Natural killer cell (primary cell): Measurements from ENCODE around the gene KSR1. TPM values are rescaled to one million over a fixed set of nuclear protein-coding genes. Genes with fewer than 3 reads are reported as not detected.
"Not testable (repeated sequence)": the region's sequence is repeated elsewhere in the genome, so short reads cannot be mapped to it uniquely, and the experiment has no call there.

Source experiments
- ATAC-seq, 3 donors: fragments of 150-1000 bp in 2 of 3; fragments of 200-7000 bp in 1 of 3; cut with Tn5 transposase; 1 replicate in 1 of 3; 2 replicates in 2 of 3; pipeline ENCODE4 v1.10.0; 2021; ENCODE audit warnings: mild to moderate bottlenecking in 2 of 3, moderate library complexity in 2 of 3
- DNase-seq, 2 donors: peaks; one replicate each; pipeline versions ENCODE4 v3.0.0 to v3.0.0-alpha.2; 2013 to 2021; ENCODE audit warnings: mixed read lengths in 1 of 2
- H3K27ac ChIP-seq: one replicate; pipeline ENCODE4 v1.5.1; 2013; ENCODE audit warnings: mild to moderate bottlenecking, low read length
- H3K27me3 ChIP-seq: one replicate; pipeline ENCODE4 v1.6.1; 2013; ENCODE audit warnings: low read length; ENCODE audit not compliant: control insufficient read depth, insufficient read depth
- H3K36me3 ChIP-seq: one replicate; pipeline ENCODE4 v1.6.1; 2013; ENCODE audit warnings: low read length; ENCODE audit not compliant: control insufficient read depth, insufficient read depth
- H3K4me1 ChIP-seq: one replicate; pipeline ENCODE4 v1.6.1; 2013; ENCODE audit warnings: low read length; ENCODE audit not compliant: control insufficient read depth, insufficient read depth
- H3K4me3 ChIP-seq: one replicate; pipeline ENCODE4 v1.5.1; 2013; ENCODE audit warnings: low read length
- H3K9me3 ChIP-seq: one replicate; pipeline ENCODE4 v1.6.1; 2013; ENCODE audit warnings: low read length; ENCODE audit not compliant: control insufficient read depth, insufficient read depth
- H3K27ac Mint-ChIP-seq, 2 donors: one replicate each; pipeline ENCODE4 v1.8.0; 2022; ENCODE audit warnings: mild to moderate bottlenecking in 2 of 2, mixed read lengths in 2 of 2, moderate library complexity in 1 of 2
- H3K27me3 Mint-ChIP-seq, 2 donors: one replicate each; pipeline ENCODE4 v1.8.0; 2022; ENCODE audit warnings: low read depth in 2 of 2, mixed read lengths in 2 of 2
- H3K36me3 Mint-ChIP-seq: one replicate; pipeline ENCODE4 v1.8.0; 2022; ENCODE audit warnings: mixed read lengths
- H3K4me1 Mint-ChIP-seq, 2 donors: one replicate each; pipeline ENCODE4 v1.8.0; 2022; ENCODE audit warnings: mixed read lengths in 2 of 2
- H3K4me3 Mint-ChIP-seq: one replicate; pipeline ENCODE4 v1.8.0; 2022; ENCODE audit warnings: mild to moderate bottlenecking, moderate library complexity, mixed read lengths
- H3K9me3 Mint-ChIP-seq, 2 donors: one replicate each; pipeline ENCODE4 v1.8.0; 2022; ENCODE audit warnings: mixed read lengths in 2 of 2
- WGBS: methylation state at CpG from one replicate; pipeline ENCODE4 v1.1.7; 2013; ENCODE audit warnings: missing lambda C conversion rate; ENCODE audit not compliant: insufficient coverage; 5-methylcytosine and 5-hydroxymethylcytosine counted together
- intact Hi-C: fragments of 100-400 bp; cut with micrococcal nuclease; formaldehyde crosslinking; loops from one replicate; pipeline ENCODE4 v1.14.2; 2022
- total RNA-seq, 4 donors: library from RNA; stranded (reverse); fragments of 120-200 nt in 1 of 4; gene quantifications; one replicate each; pipeline versions ENCODE4 v1.2.3 to v1.2.4, GENCODE V29; 2013 to 2022
- TF ChIP-seq, protein P1 (sequence below): fragments of 200-600 bp; IDR thresholded peaks from one replicate; pipeline ENCODE4 v1.8.0; 2022; ENCODE audit warnings: antibody characterized with exemption

The KSR1 gene
- total RNA-seq, 3 donors from 2014 or later (not counting 1 experiment from before 2014, with no cell fraction given) = 46.4 to 63.1 (median 59.2) TPM

DNA sequence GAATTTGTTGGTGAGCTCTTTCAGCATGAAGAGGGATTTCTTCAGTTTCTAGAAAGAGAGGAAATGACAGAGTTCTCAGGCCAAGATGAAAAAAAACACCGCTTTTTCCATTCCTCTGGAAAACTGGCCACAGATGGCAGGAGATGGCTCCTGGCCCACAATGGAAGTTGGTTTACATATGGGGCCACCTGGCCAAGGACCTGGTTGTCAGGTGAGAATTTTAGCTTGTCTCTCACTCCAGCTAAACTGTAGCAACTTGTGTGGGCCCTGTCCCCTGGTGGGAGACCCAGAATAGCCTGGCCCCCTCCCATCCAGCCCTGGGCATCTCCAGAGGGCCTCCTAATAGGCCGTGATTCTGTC is 208.3 kb downstream of the KSR1 start:
- H3K4me3 Mint-ChIP-seq = no peak overlapping the region
- H3K27me3 Mint-ChIP-seq = no peaks in the 10 kb centered on the region
- Histone ChIP-seq H3K27me3 (no peaks in the 10 kb centered on the region), H3K27ac (no peak overlapping the region), H3K4me3 (no peak overlapping the region), H3K9me3 (no peaks in the 10 kb centered on the region), H3K36me3 (no peaks in the 10 kb centered on the region), H3K4me1 (no peaks in the 10 kb centered on the region)
- no peaks in the 10 kb centered on the region for H3K4me1 Mint-ChIP-seq
- H3K36me3 Mint-ChIP-seq = no peaks in the 10 kb centered on the region
- DNase-seq = no peak
- 84% methylated on average over 2 of the region's 2 CpGs for WGBS
- H3K27ac Mint-ChIP-seq = no peak overlapping the region
- ATAC-seq = no peak
- H3K9me3 Mint-ChIP-seq = no peaks in the 10 kb centered on the region
- TF ChIP-seq, protein P1, sequence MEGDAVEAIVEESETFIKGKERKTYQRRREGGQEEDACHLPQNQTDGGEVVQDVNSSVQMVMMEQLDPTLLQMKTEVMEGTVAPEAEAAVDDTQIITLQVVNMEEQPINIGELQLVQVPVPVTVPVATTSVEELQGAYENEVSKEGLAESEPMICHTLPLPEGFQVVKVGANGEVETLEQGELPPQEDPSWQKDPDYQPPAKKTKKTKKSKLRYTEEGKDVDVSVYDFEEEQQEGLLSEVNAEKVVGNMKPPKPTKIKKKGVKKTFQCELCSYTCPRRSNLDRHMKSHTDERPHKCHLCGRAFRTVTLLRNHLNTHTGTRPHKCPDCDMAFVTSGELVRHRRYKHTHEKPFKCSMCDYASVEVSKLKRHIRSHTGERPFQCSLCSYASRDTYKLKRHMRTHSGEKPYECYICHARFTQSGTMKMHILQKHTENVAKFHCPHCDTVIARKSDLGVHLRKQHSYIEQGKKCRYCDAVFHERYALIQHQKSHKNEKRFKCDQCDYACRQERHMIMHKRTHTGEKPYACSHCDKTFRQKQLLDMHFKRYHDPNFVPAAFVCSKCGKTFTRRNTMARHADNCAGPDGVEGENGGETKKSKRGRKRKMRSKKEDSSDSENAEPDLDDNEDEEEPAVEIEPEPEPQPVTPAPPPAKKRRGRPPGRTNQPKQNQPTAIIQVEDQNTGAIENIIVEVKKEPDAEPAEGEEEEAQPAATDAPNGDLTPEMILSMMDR = no peak
- intact Hi-C loops = no loop called here

DNA sequence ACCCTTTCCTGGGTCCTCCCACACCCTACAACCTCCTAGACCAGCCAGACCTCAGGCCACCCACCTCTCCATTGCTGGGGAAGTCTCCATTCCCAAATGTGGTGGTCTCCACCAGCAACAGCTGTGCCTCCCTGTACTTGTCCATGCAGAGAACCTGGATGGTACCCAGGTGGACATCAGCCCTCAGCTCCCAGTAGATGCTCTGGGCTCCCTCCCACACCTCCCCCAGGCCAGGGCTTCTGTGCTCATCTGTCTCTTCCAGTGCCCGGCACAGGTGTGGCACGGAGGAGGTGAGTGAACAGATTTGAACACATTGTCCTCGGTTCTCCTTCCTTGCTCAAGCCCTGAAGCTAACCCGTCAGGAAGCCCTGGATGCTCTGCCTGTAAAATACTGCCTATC is 209.3 kb downstream of the KSR1 start:
- ATAC-seq (no peak), DNase-seq (no peak)
- H3K27me3 ChIP-seq = no peaks in the 10 kb centered on the region
- H3K4me3 Mint-ChIP-seq = no peak overlapping the region
- no peak overlapping the region for H3K27ac Mint-ChIP-seq
- TF ChIP-seq, protein P1 = no peak
- no peaks in the 10 kb centered on the region for H3K9me3 ChIP-seq
- H3K27me3 Mint-ChIP-seq = no peaks in the 10 kb centered on the region
- intact Hi-C loops = no loop called here
- no peak overlapping the region for H3K27ac ChIP-seq
- no peaks in the 10 kb centered on the region for H3K9me3 Mint-ChIP-seq
- 98% methylated on average over 4 of the region's 4 CpGs for WGBS
- H3K4me1 Mint-ChIP-seq = no peaks in the 10 kb centered on the region
- H3K4me3 ChIP-seq = no peak overlapping the region
- H3K36me3 Mint-ChIP-seq = no peaks in the 10 kb centered on the region
- no peaks in the 10 kb centered on the region for H3K4me1 ChIP-seq
- H3K36me3 ChIP-seq = no peaks in the 10 kb centered on the region

DNA sequence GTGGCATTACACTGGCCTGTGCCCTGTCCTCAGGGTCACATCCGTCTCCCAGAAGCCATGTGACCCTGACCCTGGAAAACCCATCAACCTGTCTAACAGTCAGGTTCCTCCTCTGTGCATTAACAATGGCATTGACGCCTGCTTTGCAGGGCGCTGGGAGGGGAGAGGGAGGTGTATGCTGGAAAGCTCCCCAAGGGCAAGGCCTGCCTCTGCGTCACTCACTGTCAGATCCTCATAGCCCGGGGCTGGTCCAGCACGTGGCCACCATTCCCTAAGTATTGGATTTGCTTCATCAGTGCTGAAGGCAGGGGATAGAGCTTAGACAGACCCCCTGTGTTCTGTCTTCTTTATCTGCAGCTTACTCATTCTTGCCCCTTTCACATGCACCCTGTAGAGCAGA is 210.0 kb downstream of the KSR1 start:
- H3K4me1 Mint-ChIP-seq, H3K27ac Mint-ChIP-seq, H3K4me3 Mint-ChIP-seq, H3K36me3 Mint-ChIP-seq, DNase-seq, H3K36me3 ChIP-seq, H3K27ac ChIP-seq, H3K4me3 ChIP-seq, H3K27me3 Mint-ChIP-seq, H3K9me3 ChIP-seq, intact Hi-C loops, H3K9me3 Mint-ChIP-seq, H3K4me1 ChIP-seq, H3K27me3 ChIP-seq, ATAC-seq: not testable (repeated sequence)
- WGBS = 84% methylated on average over 6 of the region's 6 CpGs

DNA sequence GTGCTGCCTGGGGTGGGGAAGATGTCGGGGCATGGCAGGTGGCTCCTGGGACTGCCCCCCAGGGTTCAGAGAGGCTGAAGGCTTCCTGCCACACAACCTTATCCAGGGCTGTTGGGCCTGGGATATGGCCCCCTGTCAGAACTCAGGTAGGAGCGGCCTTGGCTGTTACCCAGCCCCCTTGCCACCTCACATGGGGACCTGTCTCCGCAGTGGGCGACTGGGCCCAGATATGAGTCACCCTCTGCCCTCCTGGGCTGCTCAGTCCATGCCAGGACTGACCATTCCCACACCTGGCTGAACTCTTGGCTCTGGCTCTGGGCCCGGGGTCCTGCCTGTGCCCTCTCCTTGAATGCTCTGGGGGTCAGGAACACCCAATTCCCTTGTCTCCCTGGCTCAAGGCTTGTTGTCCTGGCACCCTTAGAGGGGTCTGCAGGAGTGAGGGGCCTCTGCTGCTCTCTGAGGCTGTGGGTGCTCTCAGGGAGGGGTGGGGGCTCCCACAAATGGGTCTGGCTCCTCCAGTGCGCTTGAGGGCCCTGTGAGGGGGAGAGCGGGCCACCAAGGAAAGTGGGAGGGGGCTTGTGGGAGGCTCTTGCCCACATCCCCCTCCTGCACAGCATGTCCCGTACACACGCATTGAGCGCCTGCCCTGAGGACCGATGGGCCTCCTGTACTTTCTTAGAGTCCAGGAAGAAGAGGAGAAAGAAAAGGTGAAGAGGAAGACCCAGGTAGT is 210.7 kb downstream of the KSR1 start:
- Histone ChIP-seq H3K9me3 (no peaks in the 10 kb centered on the region), H3K27ac (no peak overlapping the region), H3K4me1 (no peaks in the 10 kb centered on the region), H3K36me3 (no peaks in the 10 kb centered on the region), H3K27me3 (no peaks in the 10 kb centered on the region), H3K4me3 (no peak overlapping the region)
- no peak overlapping the region for H3K27ac Mint-ChIP-seq
- WGBS = 83% methylated on average over 9 of the region's 11 CpGs
- H3K9me3 Mint-ChIP-seq = no peaks in the 10 kb centered on the region
- ATAC-seq (no peak), DNase-seq (no peak)
- H3K36me3 Mint-ChIP-seq = no peaks in the 10 kb centered on the region
- H3K4me3 Mint-ChIP-seq = no peak overlapping the region
- TF ChIP-seq, protein P1 = no peak
- intact Hi-C loops = no loop called here
- no peaks in the 10 kb centered on the region for H3K4me1 Mint-ChIP-seq
- H3K27me3 Mint-ChIP-seq = no peaks in the 10 kb centered on the region
